Neuron (in vitro differentiated cells): ENCODE results near the gene C1QL4.
"Not testable (repeated sequence)": the region's sequence is repeated elsewhere in the genome, so short reads cannot be mapped to it uniquely, and the experiment has no call there.

Experiments
- H2AFZ ChIP-seq: one replicate; pipeline ENCODE4 v1.6.1; 2013; ENCODE audit warnings: low read depth, mild to moderate bottlenecking, inconsistent platforms, low read length, moderate library complexity
- H3K27me3 ChIP-seq: one replicate; pipeline ENCODE4 v1.6.1; 2013; ENCODE audit warnings: low read length; ENCODE audit not compliant: insufficient read depth
- H3K36me3 ChIP-seq: one replicate; pipeline ENCODE4 v1.6.1; 2013; ENCODE audit warnings: low read length; ENCODE audit not compliant: insufficient read depth
- H3K4me1 ChIP-seq: one replicate; pipeline ENCODE4 v1.6.1; 2013; ENCODE audit warnings: low read length; ENCODE audit not compliant: insufficient read depth
- H3K4me3 ChIP-seq: 2 replicates; pipeline ENCODE4 v1.5.1; 2013; ENCODE audit warnings: mild to moderate bottlenecking, low read length, moderate library complexity
- H3K9me3 ChIP-seq: one replicate; pipeline ENCODE4 v1.6.1; 2013; ENCODE audit warnings: low read length

The C1QL4 gene

GRCh38 chr12:49283541-49284429 is 53.2 kb downstream of the C1QL4 start:
- Histone ChIP-seq H2AFZ (no peak overlapping the region), H3K36me3 (no peaks in the 10 kb centered on the region), H3K27me3 (no peaks in the 10 kb centered on the region), H3K4me1 (peaks cover 17% of the 10 kb centered on the region), H3K9me3 (peaks cover 3% of the 10 kb centered on the region), H3K4me3 (no peak overlapping the region)

- H3K4me3 ChIP-seq: not testable (repeated sequence)
Measured at GRCh38 chr12:49282740-49283375, 54.1 kb downstream of the C1QL4 start.

More at GRCh38 chr12:49282740-49283375, 54.1 kb downstream of the C1QL4 start:
- not testable (repeated sequence) for H3K27me3 ChIP-seq, H3K9me3 ChIP-seq, H2AFZ ChIP-seq, H3K36me3 ChIP-seq
- peaks cover 17% of the 10 kb centered on the region for H3K4me1 ChIP-seq
